Measurements from ENCODE around the gene TIMP3.

- TF ChIP-seq CTCF (conservative IDR thresholded peaks at IDR 0.05 in 1 of 2, IDR thresholded peaks at IDR 0.05 in 1 of 2; ENCODE audit: extremely low read depth in 1 of 2, insufficient read depth in 1 of 2, low read depth in 1 of 2, low read length in 2 of 2), result no peak
- no peak for TF ChIP-seq EZH2 (IDR thresholded peaks at IDR 0.05; ENCODE audit: borderline replicate concordance, low read length)
Measured at GRCh38 chr22:32880061-32880460, 78.6 kb downstream of the TIMP3 start.
